Body of pancreas (tissue), 4 donors: ENCODE data around the gene ZDHHC17. TPM values are rescaled to one million over a fixed set of nuclear protein-coding genes. Genes with fewer than 3 reads are reported as not detected.
"Not testable (repeated sequence)": the region's sequence is repeated elsewhere in the genome, so short reads cannot be mapped to it uniquely, and the experiment has no call there.

Experiments
- ATAC-seq: fragments of 150-250 bp; one replicate; pipeline ENCODE4 v1.9.1; 2016
- DNase-seq, 4 donors: peaks; one replicate each; pipeline ENCODE4 v3.0.0-alpha.2; 2019
- H3K27ac ChIP-seq, 4 donors: fragments of 200-600 bp; sonication (generic); 1 replicate in 3 of 4; 2 replicates in 1 of 4; pipeline versions ENCODE4 v1.5.1 to v1.6.1; 2016 to 2019; ENCODE audit warnings: mild to moderate bottlenecking in 1 of 4, mixed read lengths in 1 of 4, moderate library complexity in 1 of 4
- H3K27me3 ChIP-seq, 2 donors: fragments of 200-600 bp; sonication (generic); one replicate each; pipeline ENCODE4 v1.6.0; 2016; ENCODE audit warnings: mild to moderate bottlenecking in 1 of 2
- H3K36me3 ChIP-seq, 2 donors: fragments of 200-600 bp; sonication (generic); replicated peaks in 1 of 2; 2 replicates each; pipeline ENCODE4 v1.5.1; 2016; ENCODE audit warnings: low read depth in 2 of 2; ENCODE audit not compliant: insufficient read depth in 1 of 2
- H3K4me1 ChIP-seq: fragments of 200-600 bp; sonication (generic); one replicate; pipeline ENCODE4 v1.6.0; 2016
- H3K4me3 ChIP-seq, 2 donors: fragments of 200-600 bp; sonication (generic); 1 replicate in 1 of 2; 2 replicates in 1 of 2; pipeline ENCODE4 v1.5.1; 2016 to 2019
- H3K9me3 ChIP-seq, 3 donors: fragments of 200-600 bp; sonication (generic); 1 replicate in 2 of 3; 2 replicates in 1 of 3; pipeline ENCODE4 v1.5.1; 2016
- POLR2A ChIP-seq, 3 donors: fragments of 450-650 bp; IDR thresholded peaks; one replicate each; pipeline ENCODE4 v1.6.1; 2016; ENCODE audit warnings: antibody characterized with exemption in 3 of 3, mild to moderate bottlenecking in 2 of 3
- WGBS, 2 donors: methylation state at CpG; one replicate each; pipeline ENCODE4 v1.1.5; 2017; 5-methylcytosine and 5-hydroxymethylcytosine counted together
- intact Hi-C: fragments of 100-400 bp; cut with DNase I; formaldehyde crosslinking; loops from one replicate; pipeline ENCODE4 v1.15.1; 2023
- total RNA-seq, 2 donors: library from RNA; depleted of rRNA; stranded (reverse); fragments of >200 nt; gene quantifications; one replicate each; pipeline ENCODE4 v1.1.0, GENCODE V29; 2016
- TF ChIP-seq, protein P1 (sequence below), 7 experiments: fragments of 450-650 bp in 4 of 7; fragments of 200-600 bp in 3 of 7; sonication (generic) in 3 of 7; IDR thresholded peaks; one replicate each; pipeline ENCODE4 v1.5.1; 2016 to 2019; ENCODE audit warnings: antibody characterized with exemption in 7 of 7

Gene ZDHHC17
- total RNA-seq, 2 donors from 2014 or later: 21.1 to 33.7 TPM

DNA sequence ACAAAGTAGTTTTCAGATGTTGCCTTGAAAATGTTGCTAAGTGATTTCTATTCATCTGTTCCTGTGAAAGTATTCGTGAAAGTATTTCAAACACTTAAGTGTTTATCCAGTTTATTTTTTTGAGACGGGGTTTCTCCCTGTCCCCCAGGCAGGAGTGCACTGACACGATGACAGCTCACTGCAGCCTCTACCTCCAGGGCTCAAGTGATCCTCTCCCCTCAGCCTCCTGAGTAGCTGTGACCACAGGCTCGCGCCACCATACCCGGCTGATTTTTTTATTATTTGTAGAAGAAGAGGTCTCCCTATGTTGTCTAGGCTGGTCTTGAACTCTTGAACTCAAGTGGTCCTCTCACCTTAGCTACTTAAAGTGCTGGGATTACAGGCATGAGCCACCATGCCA, 1.7 kb downstream of the ZDHHC17 start:
- TF ChIP-seq, protein P1, sequence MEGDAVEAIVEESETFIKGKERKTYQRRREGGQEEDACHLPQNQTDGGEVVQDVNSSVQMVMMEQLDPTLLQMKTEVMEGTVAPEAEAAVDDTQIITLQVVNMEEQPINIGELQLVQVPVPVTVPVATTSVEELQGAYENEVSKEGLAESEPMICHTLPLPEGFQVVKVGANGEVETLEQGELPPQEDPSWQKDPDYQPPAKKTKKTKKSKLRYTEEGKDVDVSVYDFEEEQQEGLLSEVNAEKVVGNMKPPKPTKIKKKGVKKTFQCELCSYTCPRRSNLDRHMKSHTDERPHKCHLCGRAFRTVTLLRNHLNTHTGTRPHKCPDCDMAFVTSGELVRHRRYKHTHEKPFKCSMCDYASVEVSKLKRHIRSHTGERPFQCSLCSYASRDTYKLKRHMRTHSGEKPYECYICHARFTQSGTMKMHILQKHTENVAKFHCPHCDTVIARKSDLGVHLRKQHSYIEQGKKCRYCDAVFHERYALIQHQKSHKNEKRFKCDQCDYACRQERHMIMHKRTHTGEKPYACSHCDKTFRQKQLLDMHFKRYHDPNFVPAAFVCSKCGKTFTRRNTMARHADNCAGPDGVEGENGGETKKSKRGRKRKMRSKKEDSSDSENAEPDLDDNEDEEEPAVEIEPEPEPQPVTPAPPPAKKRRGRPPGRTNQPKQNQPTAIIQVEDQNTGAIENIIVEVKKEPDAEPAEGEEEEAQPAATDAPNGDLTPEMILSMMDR (IDR thresholded peaks at IDR 0.05): no peak
- no peak for TF ChIP-seq POLR2A (IDR thresholded peaks at IDR 0.05)
- no peaks in the 10 kb centered on the region for H3K36me3 ChIP-seq
- no peaks in the 10 kb centered on the region for H3K27me3 ChIP-seq
- no peak overlapping the region for H3K4me3 ChIP-seq
- WGBS, 2 donors: 66 to 71% methylated on average over 6 of the region's 6 CpGs
- H3K27ac ChIP-seq: peak overlapping the region in 1 of 4 donors; percentile 94
- no peaks in the 10 kb centered on the region for H3K9me3 ChIP-seq
- intact Hi-C loops: no loop called here
- ATAC-seq: no peak
- DNase-seq: no peak
- peaks cover 36% of the 10 kb centered on the region for H3K4me1 ChIP-seq

DNA sequence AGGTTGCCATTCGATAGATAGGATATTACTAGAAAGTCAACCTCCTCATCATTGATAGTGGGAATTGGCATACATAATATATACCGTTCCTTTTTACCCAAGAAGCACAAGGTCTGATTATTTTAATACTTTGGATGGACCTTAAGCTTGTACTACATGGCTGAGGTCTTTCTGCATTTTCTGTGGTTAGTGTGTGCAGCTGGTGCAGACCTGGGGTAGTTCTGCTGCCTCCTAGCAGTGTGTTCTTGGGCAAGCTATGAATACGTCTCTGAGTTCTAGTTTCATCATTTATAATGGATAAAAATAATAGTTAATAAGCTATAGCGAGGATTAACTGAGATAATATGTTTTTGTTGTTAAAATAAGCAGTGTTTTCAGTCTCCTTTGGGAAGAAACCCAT, 2.2 kb downstream of the ZDHHC17 start:
- Histone ChIP-seq H3K4me1 (peaks cover 36% of the 10 kb centered on the region), H3K9me3 (no peaks in the 10 kb centered on the region), H3K27me3 (no peaks in the 10 kb centered on the region), H3K27ac (no peak overlapping the region), H3K4me3 (no peak overlapping the region), H3K36me3 (no peaks in the 10 kb centered on the region)
- no peak for DNase-seq
- TF ChIP-seq POLR2A (IDR thresholded peaks at IDR 0.05): no peak
- TF ChIP-seq, protein P1 (IDR thresholded peaks at IDR 0.05): no peak
- 89 to 92% methylated on average over 4 of the region's 4 CpGs for WGBS, 2 donors
- ATAC-seq: no peak
- intact Hi-C loops: no loop called here

DNA sequence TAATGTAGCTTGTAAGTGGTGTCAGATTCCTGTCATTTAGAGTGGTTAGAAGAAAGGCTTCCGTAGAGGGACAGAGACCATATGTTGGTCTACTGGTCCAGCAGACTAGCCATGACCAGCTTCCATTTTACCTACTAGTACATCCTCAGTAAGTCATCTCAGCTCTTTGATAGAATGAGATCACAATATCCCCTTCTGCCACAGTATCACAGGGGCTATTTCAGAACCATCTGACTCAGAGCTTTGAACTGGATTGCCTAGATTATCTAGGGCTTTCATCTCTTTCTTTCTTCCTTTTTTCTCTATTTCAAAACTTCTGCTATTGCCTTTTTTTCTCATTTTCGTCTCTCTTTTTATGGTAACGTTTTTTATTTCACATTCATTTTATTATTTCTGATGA, 4.7 kb downstream of the ZDHHC17 start:
- ATAC-seq (no peak), DNase-seq (no peak)
- Histone ChIP-seq H3K27me3 (no peaks in the 10 kb centered on the region), H3K27ac (no peak overlapping the region), H3K4me1 (peaks cover 36% of the 10 kb centered on the region), H3K36me3 (no peaks in the 10 kb centered on the region), H3K4me3 (no peak overlapping the region), H3K9me3 (no peaks in the 10 kb centered on the region)
- intact Hi-C loops: no loop called here
- WGBS, 2 donors: 73 to 74% methylated on average over 3 of the region's 3 CpGs
- no peak for TF ChIP-seq POLR2A (IDR thresholded peaks at IDR 0.05)
- TF ChIP-seq, protein P1 (IDR thresholded peaks at IDR 0.05): no peak

DNA sequence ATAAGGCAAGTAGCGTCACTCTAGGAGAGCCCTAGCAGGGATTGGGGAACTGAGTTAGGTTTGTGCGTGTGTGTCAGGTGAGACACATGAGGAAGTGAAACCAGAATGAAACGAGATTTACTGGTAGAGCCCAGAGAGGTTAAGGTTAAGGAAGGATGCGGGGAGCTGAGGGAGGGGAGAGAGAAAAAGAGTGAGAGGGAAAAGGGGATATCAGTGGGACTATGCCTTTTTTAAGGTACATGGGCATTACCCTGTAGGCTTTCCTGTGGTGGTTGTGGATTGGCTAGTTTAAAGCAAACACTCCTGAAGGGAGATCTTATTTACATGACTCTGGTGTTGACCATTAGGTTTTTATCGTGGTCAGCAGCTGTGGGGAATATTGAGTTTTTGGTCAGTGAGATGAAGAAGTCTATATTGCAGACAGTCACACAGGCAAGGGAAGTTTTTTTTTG, 13.9 kb downstream of the ZDHHC17 start:
- no peaks in the 10 kb centered on the region for H3K9me3 ChIP-seq
- H3K4me1 ChIP-seq: peaks cover 40% of the 10 kb centered on the region
- DNase-seq (no peak), ATAC-seq (no peak)
- intact Hi-C loops: no loop called here
- no peaks in the 10 kb centered on the region for H3K36me3 ChIP-seq
- no peak for TF ChIP-seq POLR2A (IDR thresholded peaks at IDR 0.05)
- TF ChIP-seq, protein P1 (IDR thresholded peaks at IDR 0.05): no peak
- no peak overlapping the region for H3K27ac ChIP-seq
- no peak overlapping the region for H3K4me3 ChIP-seq
- no peaks in the 10 kb centered on the region for H3K27me3 ChIP-seq
- WGBS, 2 donors: 55 to 57% methylated on average over 5 of the region's 5 CpGs

GRCh38 chr12:76778364-76778763, 14.4 kb downstream of the ZDHHC17 start:
- TF ChIP-seq, protein P1 (IDR thresholded peaks at IDR 0.05): no peak
- no peak for TF ChIP-seq POLR2A (IDR thresholded peaks at IDR 0.05)
- no peak for DNase-seq
- no peaks in the 10 kb centered on the region for H3K27me3 ChIP-seq
- H3K4me3 ChIP-seq: no peak overlapping the region
- intact Hi-C loops: no loop called here
- 88 to 89% methylated on average over 5 of the region's 5 CpGs for WGBS, 2 donors
- H3K9me3 ChIP-seq: no peaks in the 10 kb centered on the region
- peaks cover 41% of the 10 kb centered on the region for H3K4me1 ChIP-seq
- H3K36me3 ChIP-seq: no peaks in the 10 kb centered on the region
- no peak for ATAC-seq
- H3K27ac ChIP-seq: no peak overlapping the region

GRCh38 chr12:76779310-76779709, 15.4 kb downstream of the ZDHHC17 start:
- ATAC-seq, H3K9me3 ChIP-seq, H3K27ac ChIP-seq, H3K36me3 ChIP-seq, DNase-seq, H3K4me3 ChIP-seq, H3K27me3 ChIP-seq, intact Hi-C loops: not testable (repeated sequence)
- peaks cover 41% of the 10 kb centered on the region for H3K4me1 ChIP-seq
- 88 to 92% methylated on average over 5 of the region's 5 CpGs for WGBS, 2 donors
